Esophagus squamous epithelium (tissue), 4 donors: Measurements from ENCODE around the gene APBB1.

Source experiments
- CTCF ChIP-seq, 6 experiments: fragments of 450-650 bp in 4 of 6; fragments of 200-600 bp in 2 of 6; sonication (generic) in 2 of 6; IDR thresholded peaks; one replicate each; pipeline ENCODE4 v1.5.1; 2016 to 2019; ENCODE audit warnings: antibody characterized with exemption in 6 of 6, mild to moderate bottlenecking in 4 of 6, moderate library complexity in 4 of 6
- POLR2A ChIP-seq, 4 donors: fragments of 450-650 bp; IDR thresholded peaks; one replicate each; pipeline ENCODE4 v1.6.1; 2017; ENCODE audit warnings: antibody characterized with exemption in 4 of 4, mild to moderate bottlenecking in 4 of 4, moderate library complexity in 3 of 4

DNA sequence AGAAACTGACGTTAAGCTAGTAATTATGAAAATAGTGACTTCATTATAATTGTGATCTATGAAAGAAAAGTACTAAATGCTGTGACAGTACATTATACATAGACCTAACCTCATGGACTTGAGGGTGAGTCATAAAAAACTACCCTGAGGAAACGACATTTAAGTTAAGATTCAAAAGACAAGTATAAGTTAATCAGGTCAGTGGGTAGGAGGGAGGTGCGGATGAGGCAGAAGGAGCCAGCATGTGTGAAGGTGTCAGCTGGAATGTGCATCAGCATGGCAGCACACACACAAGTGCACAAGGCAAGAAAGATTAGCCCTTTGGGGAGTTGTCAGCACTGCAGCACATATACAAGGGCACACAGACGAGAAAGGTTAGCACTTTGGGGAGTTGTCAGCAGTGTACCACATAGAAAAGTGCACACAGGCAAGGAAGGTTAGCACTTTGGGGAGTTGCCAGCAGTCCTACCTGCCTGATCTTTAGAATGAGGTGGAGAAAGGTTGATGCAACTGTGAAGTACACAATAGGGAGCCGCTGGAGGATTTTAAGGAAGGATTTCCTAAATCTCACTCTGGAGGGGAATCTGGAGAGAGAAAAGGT lies 67.0 kb downstream of the APBB1 start:
- TF ChIP-seq CTCF (IDR thresholded peaks at IDR 0.05) = no peak
- TF ChIP-seq POLR2A (IDR thresholded peaks at IDR 0.05) = no peak
